K562 (cell line): Measurements from ENCODE around the gene ZMPSTE24. TPM values are rescaled to one million over a fixed set of nuclear protein-coding genes. Genes with fewer than 3 reads are reported as not detected.

ENCODE experiments used
- BRD9 ChIP-seq: fragments of 450-650 bp; IDR thresholded peaks from 2 replicates; pipeline ENCODE4 v1.6.1; 2018; ENCODE audit warnings: low read depth; ENCODE audit not compliant: partially characterized antibody
- MAFK ChIP-seq: IDR thresholded peaks from 2 replicates; pipeline ENCODE4 v1.6.1; 2011; ENCODE audit warnings: low read length, improper control_type of control experiment
- MGA ChIP-seq: fragments of 450-650 bp; IDR thresholded peaks from 2 replicates; pipeline ENCODE4 v1.6.1; 2016; ENCODE audit warnings: mild to moderate bottlenecking, moderate library complexity
- polyA plus RNA-seq, 8 experiments: library from polyadenylated mRNA; depleted of rRNA in 4 of 8; stranded (reverse) in 5 of 8; unstranded in 3 of 8; fragments of >200 nt; fragmentation: Nextera tagmentation in 2 of 8; fragmentation: Illumina TruSeq in 1 of 8; extraction: Ambion mirVana in 2 of 8; extraction: Trizol in 1 of 8; gene quantifications; 2 replicates each; pipeline versions ENCODE4 v1.2.1 to v1.2.3, GENCODE V29; 2011 to 2014; ENCODE audit warnings: inconsistent platforms in 1 of 8, missing spikeins in 1 of 8
- total RNA-seq, 7 experiments: library from RNA; depleted of rRNA in 6 of 7; stranded (reverse); fragments of >200 nt in 6 of 7; fragmentation: Illumina TruSeq in 2 of 7; extraction: Trizol in 2 of 7; gene quantifications; 2 replicates each; pipeline versions ENCODE4 v1.2.1 to v1.2.3, GENCODE V29; 2011 to 2021; ENCODE audit warnings: low replicate concordance in 1 of 7

ZMPSTE24 gene
- total and polyA plus RNA-seq, 9 of the 15 experiments (the other 6 are each of a cell fraction or from before 2014, with no cell fraction given) = 30.7 to 75.9 (median 64.3) TPM

GRCh38 chr1:40240390-40240789 lies 17.6 kb upstream of the ZMPSTE24 start (continued):
- no peak for TF ChIP-seq MGA
- peak; percentile 43 for TF ChIP-seq MAFK
- TF ChIP-seq BRD9 = no peak
